ENCODE data around the gene USP48.

The USP48 gene

DNA sequence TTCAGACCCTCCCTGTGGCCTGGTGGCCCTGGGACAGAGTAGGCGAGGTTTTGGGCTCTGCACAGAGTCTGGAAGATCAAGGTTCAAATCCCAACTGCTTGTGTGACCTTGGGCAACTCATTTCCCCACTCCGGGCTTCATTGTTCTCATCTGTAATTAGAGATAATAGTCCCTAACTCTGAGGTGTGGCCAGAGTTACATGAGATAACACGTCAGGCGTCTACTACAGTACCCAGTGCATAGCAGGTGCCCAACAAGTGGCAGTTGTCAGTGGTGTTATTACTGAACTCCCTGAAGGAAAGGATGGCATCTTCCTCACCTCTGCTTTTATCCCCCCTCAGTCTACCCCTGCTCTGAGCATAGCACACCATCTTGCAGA, 134.6 kb downstream of the USP48 start:
- no peak for DNase-seq (ENCODE audit: low spot score)
- TF ChIP-seq, protein P1, sequence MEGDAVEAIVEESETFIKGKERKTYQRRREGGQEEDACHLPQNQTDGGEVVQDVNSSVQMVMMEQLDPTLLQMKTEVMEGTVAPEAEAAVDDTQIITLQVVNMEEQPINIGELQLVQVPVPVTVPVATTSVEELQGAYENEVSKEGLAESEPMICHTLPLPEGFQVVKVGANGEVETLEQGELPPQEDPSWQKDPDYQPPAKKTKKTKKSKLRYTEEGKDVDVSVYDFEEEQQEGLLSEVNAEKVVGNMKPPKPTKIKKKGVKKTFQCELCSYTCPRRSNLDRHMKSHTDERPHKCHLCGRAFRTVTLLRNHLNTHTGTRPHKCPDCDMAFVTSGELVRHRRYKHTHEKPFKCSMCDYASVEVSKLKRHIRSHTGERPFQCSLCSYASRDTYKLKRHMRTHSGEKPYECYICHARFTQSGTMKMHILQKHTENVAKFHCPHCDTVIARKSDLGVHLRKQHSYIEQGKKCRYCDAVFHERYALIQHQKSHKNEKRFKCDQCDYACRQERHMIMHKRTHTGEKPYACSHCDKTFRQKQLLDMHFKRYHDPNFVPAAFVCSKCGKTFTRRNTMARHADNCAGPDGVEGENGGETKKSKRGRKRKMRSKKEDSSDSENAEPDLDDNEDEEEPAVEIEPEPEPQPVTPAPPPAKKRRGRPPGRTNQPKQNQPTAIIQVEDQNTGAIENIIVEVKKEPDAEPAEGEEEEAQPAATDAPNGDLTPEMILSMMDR (IDR thresholded peaks at IDR 0.05; ENCODE audit: extremely low read depth, insufficient read depth, missing control alignments) = no peak
- in situ Hi-C loops (cut with MboI; ENCODE audit: low pct_unique_long_range_greater_than_20kb, low sequenced_read_pairs, unreplicated experiment) = no loop called here

DNA sequence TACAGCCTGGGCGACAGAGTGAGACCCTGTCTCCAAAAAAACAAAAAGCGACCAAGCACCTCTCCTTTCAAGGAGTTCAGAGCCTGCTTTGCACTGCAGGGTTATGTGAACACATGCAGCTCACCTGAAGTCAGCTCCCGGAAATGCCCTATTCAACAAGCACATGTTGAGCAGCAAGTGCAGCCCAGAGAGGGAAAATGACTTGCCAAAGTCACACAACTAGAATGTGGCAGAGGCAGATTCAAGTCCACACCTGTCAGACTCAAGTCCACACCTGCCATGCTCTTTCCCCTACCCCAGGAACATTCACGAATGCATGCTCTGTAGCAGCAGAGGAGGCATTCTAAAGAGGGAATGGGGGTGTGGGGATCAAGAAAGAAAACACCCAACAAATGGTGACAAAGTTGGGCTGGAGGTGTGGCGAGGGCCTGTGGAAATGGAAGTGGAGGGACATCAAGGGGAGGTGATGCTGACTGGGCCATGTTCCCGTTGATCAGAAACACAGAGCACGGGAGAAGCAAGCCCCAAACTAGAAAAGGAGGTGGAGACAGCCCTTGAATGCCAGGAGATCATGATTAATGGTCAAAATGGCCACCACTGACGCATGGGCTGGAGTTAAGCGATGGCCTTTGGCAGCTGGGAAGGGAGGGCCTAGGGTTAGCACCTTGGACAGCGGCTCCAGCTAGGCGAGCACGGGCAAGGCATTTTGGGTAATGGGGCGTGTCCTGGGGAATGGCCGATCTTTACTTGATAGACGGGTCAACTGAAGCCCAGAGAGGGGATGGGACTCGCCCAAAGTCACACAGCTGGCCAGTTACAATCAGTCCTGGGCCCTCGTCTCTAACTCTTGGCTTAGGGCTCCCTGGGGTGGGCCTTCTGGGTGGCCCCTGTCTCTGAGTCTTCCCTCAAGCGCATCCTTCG, 135.3 kb downstream of the USP48 start:
- in situ Hi-C loops (cut with MboI; ENCODE audit: low pct_unique_long_range_greater_than_20kb, low sequenced_read_pairs, unreplicated experiment) = no loop called here
- DNase-seq (ENCODE audit: low spot score) = peak; percentile 72
- TF ChIP-seq, protein P1 (IDR thresholded peaks at IDR 0.05; ENCODE audit: extremely low read depth, insufficient read depth, missing control alignments) = no peak

DNA sequence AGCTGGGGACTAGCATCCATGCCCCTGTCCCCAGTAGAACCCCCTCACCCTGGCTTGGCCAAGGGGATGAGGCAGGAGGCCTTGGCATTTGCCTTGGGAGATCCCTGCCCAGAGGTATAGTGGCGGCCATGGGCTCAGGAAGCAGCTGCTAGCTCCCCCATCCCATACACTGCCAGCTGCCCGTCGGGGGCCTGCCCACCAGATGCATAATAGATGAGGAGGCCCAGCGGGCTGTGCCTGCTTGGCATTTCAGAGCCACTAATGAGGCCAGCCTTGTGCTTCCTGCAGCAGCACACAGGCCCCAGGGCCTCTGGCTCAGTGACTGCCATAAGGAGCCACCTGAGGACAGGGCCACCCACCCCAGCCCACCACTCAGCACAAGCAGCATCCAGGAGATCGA, 137.4 kb downstream of the USP48 start:
- DNase-seq (ENCODE audit: low spot score) = no peak

DNA sequence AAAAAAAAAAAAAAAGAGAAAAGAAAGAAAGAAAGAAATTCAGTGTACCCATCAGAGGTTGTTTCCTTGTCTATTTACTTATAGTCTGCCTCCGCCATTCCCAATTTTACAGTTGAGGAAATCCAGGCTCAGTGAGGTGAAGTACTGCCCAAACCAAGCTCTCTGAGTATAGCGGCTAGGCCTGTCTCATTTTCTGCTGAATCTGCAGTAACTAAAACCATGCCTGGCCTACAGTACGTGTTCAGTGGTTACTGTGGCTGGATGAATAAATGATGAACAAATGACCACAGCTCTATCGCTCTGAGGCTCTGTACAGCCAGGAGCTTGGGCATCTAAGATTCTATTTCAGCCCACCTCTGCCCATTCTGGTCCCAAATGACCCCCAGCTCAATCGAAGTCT, 138.0 kb downstream of the USP48 start:
- DNase-seq (ENCODE audit: low spot score) = no peak
- TF ChIP-seq, protein P1 (IDR thresholded peaks at IDR 0.05; ENCODE audit: extremely low read depth, insufficient read depth, missing control alignments) = no peak
- in situ Hi-C loops (cut with MboI; ENCODE audit: low pct_unique_long_range_greater_than_20kb, low sequenced_read_pairs, unreplicated experiment) = no loop called here

More for the DNA sequence above, 137.4 kb downstream of the USP48 start:
- TF ChIP-seq, protein P1 (IDR thresholded peaks at IDR 0.05; ENCODE audit: extremely low read depth, insufficient read depth, missing control alignments) = no peak
- in situ Hi-C loops (cut with MboI; ENCODE audit: low pct_unique_long_range_greater_than_20kb, low sequenced_read_pairs, unreplicated experiment) = no loop called here

GRCh38 chr1:21644348-21644747, 138.6 kb downstream of the USP48 start:
- in situ Hi-C loops (cut with MboI; ENCODE audit: low pct_unique_long_range_greater_than_20kb, low sequenced_read_pairs, unreplicated experiment) = no loop called here

GRCh38 chr1:21643624-21644023, 139.3 kb downstream of the USP48 start:
- in situ Hi-C loops (cut with MboI; ENCODE audit: low pct_unique_long_range_greater_than_20kb, low sequenced_read_pairs, unreplicated experiment) = no loop called here
- no peak for DNase-seq (ENCODE audit: low spot score)
- TF ChIP-seq, protein P1 (IDR thresholded peaks at IDR 0.05; ENCODE audit: extremely low read depth, insufficient read depth, missing control alignments) = no peak

More at GRCh38 chr1:21644348-21644747, 138.6 kb downstream of the USP48 start:
- TF ChIP-seq, protein P1 (IDR thresholded peaks at IDR 0.05; ENCODE audit: extremely low read depth, insufficient read depth, missing control alignments) = no peak
- DNase-seq (ENCODE audit: low spot score) = no peak

Data from GM13977 (cell line).